ENCODE measurements around the gene WNT3. TPM values are rescaled to one million over a fixed set of nuclear protein-coding genes. Genes with fewer than 3 reads are reported as not detected.

The WNT3 gene
- total and polyA plus RNA-seq, 2 donors (not counting 1 experiment from before 2014, with no cell fraction given), result 0.86 to 1.4 TPM

- no peak overlapping the region for H3K27ac Mint-ChIP-seq
- intact Hi-C loops (cut with micrococcal nuclease), result no loop called here
- no peaks in the 10 kb centered on the region for H3K9me3 Mint-ChIP-seq (ENCODE audit: insufficient read depth)
- no peak overlapping the region for H3K27ac ChIP-seq (ENCODE audit: low read length in 2 of 2)
- CTCF ChIA-PET, result interaction anchor here (0.8 kb wide), 1 partner anchor 224 kb away, joined by 3 read pairs; no protein-coding TSS in a partner anchor
- no peak for ATAC-seq (ENCODE audit: low read depth)
- 86% methylated on average over 1 of the region's 4 CpGs for WGBS (ENCODE audit: insufficient coverage)
- H3K4me2 ChIP-seq (replicated peaks; ENCODE audit: low read depth, low read length, poor library complexity, severe bottlenecking), result no peak overlapping the region
- H3K4me1 ChIP-seq (ENCODE audit: control insufficient read depth in 2 of 2, insufficient read depth in 2 of 2, low read length in 2 of 2), result peaks cover 15 to 17% of the 10 kb centered on the region in 2 donors
- H3K4me1 Mint-ChIP-seq, result peaks cover 20% of the 10 kb centered on the region
- POLR2A ChIA-PET, result no interaction called here
- H3K4me3 ChIP-seq (ENCODE audit: control extremely low read depth in 1 of 5, extremely low read depth in 1 of 5, insufficient read depth in 1 of 5, low read depth in 2 of 5, low read length in 4 of 5), result no peak overlapping the region
- H3K4me3 Mint-ChIP-seq, result no peak overlapping the region
- no peak overlapping the region for H3K9ac ChIP-seq (ENCODE audit: low read length)
- no peak for TF ChIP-seq EZH2 (IDR thresholded peaks at IDR 0.05; ENCODE audit: borderline replicate concordance, insufficient read depth, low read depth, low read length, poor library complexity, severe bottlenecking)
- no peak for TF ChIP-seq CTCF (IDR thresholded peaks at IDR 0.05)
- H3K79me2 ChIP-seq (ENCODE audit: control insufficient read depth, insufficient read depth, low read length), result no peaks in the 10 kb centered on the region
- no peaks in the 10 kb centered on the region for H3K27me3 ChIP-seq (replicated peaks in 1 of 4; ENCODE audit: control extremely low read depth in 1 of 4, control insufficient read depth in 3 of 4, insufficient read depth in 4 of 4, low read length in 3 of 4)
- H3K36me3 ChIP-seq (replicated peaks in 1 of 2; ENCODE audit: control extremely low read depth in 1 of 2, control insufficient read depth in 1 of 2, extremely low read depth in 1 of 2, insufficient read depth in 2 of 2, low read length in 1 of 2), result peaks cover 0 to 25% of the 10 kb centered on the region in 2 experiments
- H4K20me1 ChIP-seq (ENCODE audit: control insufficient read depth, insufficient read depth, low read length, poor library complexity, severe bottlenecking), result no peaks in the 10 kb centered on the region
- no peak for DNase-seq
- H2AFZ ChIP-seq (ENCODE audit: insufficient read depth, low read depth, low read length, poor library complexity, severe bottlenecking), result no peak overlapping the region
- H3K9me3 ChIP-seq (ENCODE audit: control extremely low read depth in 1 of 3, control insufficient read depth in 2 of 3, insufficient read depth in 1 of 3, low read length in 2 of 3), result no peaks in the 10 kb centered on the region
- H3K27me3 Mint-ChIP-seq, result no peaks in the 10 kb centered on the region
These were observed 100.5 kb downstream of the WNT3 start for GRCh38 chr17:46717999-46718398.

Other genes starting within 250 kb of the WNT3 start
- 50.4 and 55.7 TPM in 2 replicates for gene ARL17A, start 239.0 kb downstream of the WNT3 start, total RNA-seq
- 18.5 and 32.8 TPM in 2 replicates for gene ARL17A, start 239.0 kb downstream of the WNT3 start, polyA plus RNA-seq
- 83.5 and 91.0 TPM in 2 replicates for gene NSF, start 228.0 kb downstream of the WNT3 start, total RNA-seq
- gene NSF, start 228.0 kb downstream of the WNT3 start, polyA plus RNA-seq, result 10.9 and 12.8 TPM in 2 replicates
- gene WNT9B, start 32.9 kb upstream of the WNT3 start, total RNA-seq, result not detected in 2 replicates
- gene WNT9B, start 32.9 kb upstream of the WNT3 start, polyA plus RNA-seq, result not detected in 2 replicates
- 91.0 and 95.2 TPM in 2 replicates for gene GOSR2, start 104.5 kb upstream of the WNT3 start, total RNA-seq
- gene GOSR2, start 104.5 kb upstream of the WNT3 start, polyA plus RNA-seq, result 31.7 and 33.2 TPM in 2 replicates
- gene RPRML, start 160.6 kb upstream of the WNT3 start, total RNA-seq, result 0.89 and 1.1 TPM in 2 replicates
- 0.13 TPM in 1 of 2 replicates, not detected in the other for gene RPRML, start 160.6 kb upstream of the WNT3 start, polyA plus RNA-seq